Thoracic aorta (tissue), 2 donors: Measurements from ENCODE around the gene SPAG16. TPM values are rescaled to one million over a fixed set of nuclear protein-coding genes. Genes with fewer than 3 reads are reported as not detected.

Source experiments
- ATAC-seq: fragments of 150-250 bp; one replicate; pipeline ENCODE4 v1.8.0; 2017; ENCODE audit warnings: low read depth; ENCODE audit not compliant: insufficient number of reproducible peaks, low FRiP score
- DNase-seq: peaks from one replicate; pipeline ENCODE4 v3.0.0-alpha.2; 2020; ENCODE audit warnings: low spot score
- H3K27ac ChIP-seq, 2 donors: fragments of 200-600 bp; sonication (generic); 1 replicate in 1 of 2; 2 replicates in 1 of 2; pipeline ENCODE4 v1.5.1; 2016; ENCODE audit warnings: mild to moderate bottlenecking in 2 of 2, moderate library complexity in 2 of 2
- H3K27me3 ChIP-seq: fragments of 200-600 bp; sonication (generic); replicated peaks from 2 replicates; pipeline ENCODE4 v1.6.0; 2016; ENCODE audit warnings: mild to moderate bottlenecking; ENCODE audit not compliant: insufficient read depth
- H3K36me3 ChIP-seq: fragments of 200-600 bp; sonication (generic); one replicate; pipeline ENCODE4 v1.5.1; 2016
- H3K4me1 ChIP-seq, 2 donors: fragments of 200-600 bp; sonication (generic); 1 replicate in 1 of 2; 2 replicates in 1 of 2; pipeline versions ENCODE4 v1.5.1 to v1.6.0; 2016; ENCODE audit warnings: low read depth in 2 of 2, mild to moderate bottlenecking in 1 of 2; ENCODE audit not compliant: control insufficient read depth in 1 of 2
- H3K4me3 ChIP-seq: fragments of 200-600 bp; sonication (generic); 2 replicates; pipeline ENCODE4 v1.5.1; 2016; ENCODE audit warnings: mild to moderate bottlenecking
- H3K9me3 ChIP-seq: fragments of 200-600 bp; sonication (generic); 2 replicates; pipeline ENCODE4 v1.5.1; 2016
- CTCF ChIP-seq: fragments of 200-600 bp; sonication (generic); IDR thresholded peaks from one replicate; pipeline ENCODE4 v1.5.1; 2019; ENCODE audit warnings: antibody characterized with exemption
- total RNA-seq, 2 donors: library from RNA; depleted of rRNA; stranded (reverse); fragments of >200 nt; gene quantifications; one replicate each; pipeline versions ENCODE4 v1.1.0 to v1.2.3, GENCODE V29; 2016

SPAG16 gene
- total RNA-seq, 2 donors from 2014 or later, result 7.4 to 26.3 TPM

DNA sequence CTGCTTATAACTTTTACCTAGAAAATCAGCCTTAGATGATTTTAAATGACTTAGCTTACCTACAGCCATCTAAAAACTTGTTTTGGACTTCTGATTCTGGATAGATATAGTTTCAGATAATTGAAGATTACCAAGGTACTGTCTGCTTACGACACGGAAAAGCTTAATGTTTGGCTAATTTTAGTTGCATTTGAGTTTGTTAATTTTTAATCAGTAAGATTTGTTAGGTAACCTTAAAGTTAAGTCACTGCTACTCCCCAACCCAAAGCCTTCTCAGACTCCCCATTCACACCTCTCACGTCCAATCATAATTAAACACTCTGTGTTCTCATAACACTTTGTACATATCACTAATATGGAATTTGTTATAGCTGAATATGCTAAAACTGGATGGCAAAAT lies 936.0 kb downstream of the SPAG16 start:
- H3K4me3 ChIP-seq, result no peak overlapping the region
- no peak for DNase-seq
- no peaks in the 10 kb centered on the region for H3K4me1 ChIP-seq
- no peak for ATAC-seq
- H3K27ac ChIP-seq, result no peak overlapping the region
- H3K36me3 ChIP-seq, result no peaks in the 10 kb centered on the region
- H3K9me3 ChIP-seq, result no peaks in the 10 kb centered on the region
- no peaks in the 10 kb centered on the region for H3K27me3 ChIP-seq
- TF ChIP-seq CTCF, result no peak

DNA sequence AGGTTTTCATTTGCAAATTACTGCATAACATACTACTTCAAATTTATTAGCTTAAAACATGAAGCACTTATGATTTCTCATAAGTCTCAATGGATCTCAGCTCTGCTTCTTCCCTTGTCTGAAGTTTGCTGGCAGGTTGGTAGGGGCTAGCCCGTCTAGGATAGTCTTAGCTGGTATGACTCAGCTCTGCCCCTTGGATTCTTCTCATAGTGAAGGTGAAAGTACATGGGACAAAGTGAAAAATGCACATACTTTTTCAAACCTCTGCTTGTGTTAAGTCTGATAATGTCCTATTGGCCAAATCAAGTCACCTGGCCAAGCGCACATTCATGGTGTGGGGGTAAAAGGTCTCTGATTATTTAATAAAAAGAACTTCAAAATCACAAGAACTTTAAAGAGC lies 941.8 kb downstream of the SPAG16 start:
- TF ChIP-seq CTCF, result no peak
- H3K4me1 ChIP-seq, result no peaks in the 10 kb centered on the region
- ATAC-seq, result no peak
- no peak overlapping the region for H3K4me3 ChIP-seq
- no peaks in the 10 kb centered on the region for H3K36me3 ChIP-seq
- no peaks in the 10 kb centered on the region for H3K27me3 ChIP-seq
- DNase-seq, result no peak
- no peaks in the 10 kb centered on the region for H3K9me3 ChIP-seq
- no peak overlapping the region for H3K27ac ChIP-seq

DNA sequence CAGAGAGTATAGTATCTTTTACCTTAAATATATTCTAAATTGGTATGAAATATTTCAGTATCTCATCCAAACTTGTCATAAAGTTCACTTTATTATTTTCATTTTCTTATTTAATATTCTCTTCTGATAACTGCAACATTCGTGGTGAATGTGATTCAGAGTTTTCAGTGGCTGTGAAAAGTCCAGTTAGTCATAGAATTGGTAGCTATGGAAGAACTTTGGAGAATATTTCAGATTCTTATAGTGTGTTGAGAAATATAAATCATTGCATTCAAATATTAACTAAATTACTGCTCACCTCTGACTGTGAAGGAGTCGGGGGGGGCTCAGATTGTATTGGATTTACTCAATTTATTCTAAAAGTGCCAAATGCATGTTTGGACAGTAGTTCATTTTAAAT lies 948.0 kb downstream of the SPAG16 start:
- H3K4me3 ChIP-seq, result no peak overlapping the region
- no peaks in the 10 kb centered on the region for H3K27me3 ChIP-seq
- no peak for ATAC-seq
- TF ChIP-seq CTCF, result no peak
- H3K9me3 ChIP-seq, result no peaks in the 10 kb centered on the region
- no peaks in the 10 kb centered on the region for H3K36me3 ChIP-seq
- no peak for DNase-seq
- H3K4me1 ChIP-seq, result no peaks in the 10 kb centered on the region
- no peak overlapping the region for H3K27ac ChIP-seq

DNA sequence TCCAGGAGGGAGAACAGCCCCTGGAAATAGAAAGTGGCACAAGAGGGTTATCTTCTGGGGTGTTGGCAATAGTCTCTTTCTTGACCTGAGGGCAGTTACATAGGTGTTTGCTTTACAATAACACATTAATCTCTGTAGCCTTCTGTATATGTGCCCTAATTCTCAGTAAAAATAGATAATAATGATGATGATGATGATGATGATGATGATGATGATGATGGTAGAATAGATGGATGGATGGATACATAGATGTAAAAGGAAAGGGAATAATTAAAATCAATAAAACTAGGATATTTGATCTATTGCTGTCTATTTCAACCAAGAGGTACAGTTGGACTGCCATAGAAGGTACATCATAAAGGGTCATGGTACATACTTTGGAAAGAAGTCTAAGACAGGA lies 948.9 kb downstream of the SPAG16 start:
- Histone ChIP-seq H3K27ac (no peak overlapping the region), H3K36me3 (no peaks in the 10 kb centered on the region), H3K9me3 (no peaks in the 10 kb centered on the region), H3K4me1 (no peaks in the 10 kb centered on the region), H3K4me3 (no peak overlapping the region), H3K27me3 (no peaks in the 10 kb centered on the region)
- TF ChIP-seq CTCF, result no peak
- no peak for ATAC-seq
- no peak for DNase-seq

DNA sequence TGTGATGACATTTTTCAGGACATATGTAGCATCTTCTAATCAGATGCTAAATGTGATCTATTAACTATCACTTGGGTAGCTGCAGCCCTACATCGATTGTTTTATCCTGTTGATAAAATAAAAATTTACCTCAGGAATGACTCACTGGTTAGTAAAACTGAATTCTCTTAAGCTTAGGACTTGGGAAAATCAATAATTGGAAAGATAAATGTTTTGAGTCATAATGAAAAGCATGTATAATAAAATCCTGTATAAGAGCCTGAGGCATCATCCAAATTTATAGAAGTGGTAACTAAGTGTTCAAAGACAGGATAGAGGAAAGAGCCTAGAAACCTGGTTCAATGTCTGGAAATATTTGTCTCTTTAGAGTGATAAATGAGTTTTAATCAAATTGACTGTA lies 958.5 kb downstream of the SPAG16 start:
- no peak for TF ChIP-seq CTCF
- DNase-seq (no peak), ATAC-seq (no peak)
- Histone ChIP-seq H3K27me3 (no peaks in the 10 kb centered on the region), H3K27ac (no peak overlapping the region), H3K9me3 (no peaks in the 10 kb centered on the region), H3K36me3 (no peaks in the 10 kb centered on the region), H3K4me3 (no peak overlapping the region), H3K4me1 (no peaks in the 10 kb centered on the region)
